Duodenal mucosa (tissue), 2 donors: ENCODE data around the gene ATP6V0D1.

Experiments
- H3K27ac ChIP-seq: one replicate; pipeline ENCODE4 v1.7.0; 2013; ENCODE audit warnings: low read depth, low read length
- H3K27me3 ChIP-seq, 2 donors: one replicate each; pipeline ENCODE4 v1.7.0; 2013; ENCODE audit warnings: low read length in 2 of 2, control low read depth in 1 of 2; ENCODE audit not compliant: insufficient read depth in 2 of 2, control insufficient read depth in 1 of 2
- H3K36me3 ChIP-seq, 2 donors: one replicate each; pipeline ENCODE4 v1.7.0; 2013; ENCODE audit warnings: low read length in 2 of 2, control low read depth in 1 of 2; ENCODE audit not compliant: insufficient read depth in 2 of 2, control insufficient read depth in 1 of 2
- H3K4me1 ChIP-seq, 2 donors: one replicate each; pipeline ENCODE4 v1.7.0; 2013; ENCODE audit warnings: low read length in 2 of 2, control low read depth in 1 of 2; ENCODE audit not compliant: insufficient read depth in 2 of 2, control insufficient read depth in 1 of 2
- H3K4me3 ChIP-seq, 2 donors: one replicate each; pipeline ENCODE4 v1.7.0; 2013; ENCODE audit warnings: low read length in 2 of 2, low read depth in 1 of 2
- H3K9ac ChIP-seq, 2 donors: one replicate each; pipeline ENCODE4 v1.7.0; 2013; ENCODE audit warnings: low read length in 2 of 2, low read depth in 1 of 2
- H3K9me3 ChIP-seq, 2 donors: one replicate each; pipeline ENCODE4 v1.7.0; 2013; ENCODE audit warnings: low read length in 2 of 2, control low read depth in 1 of 2; ENCODE audit not compliant: control insufficient read depth in 1 of 2

The ATP6V0D1 gene

DNA sequence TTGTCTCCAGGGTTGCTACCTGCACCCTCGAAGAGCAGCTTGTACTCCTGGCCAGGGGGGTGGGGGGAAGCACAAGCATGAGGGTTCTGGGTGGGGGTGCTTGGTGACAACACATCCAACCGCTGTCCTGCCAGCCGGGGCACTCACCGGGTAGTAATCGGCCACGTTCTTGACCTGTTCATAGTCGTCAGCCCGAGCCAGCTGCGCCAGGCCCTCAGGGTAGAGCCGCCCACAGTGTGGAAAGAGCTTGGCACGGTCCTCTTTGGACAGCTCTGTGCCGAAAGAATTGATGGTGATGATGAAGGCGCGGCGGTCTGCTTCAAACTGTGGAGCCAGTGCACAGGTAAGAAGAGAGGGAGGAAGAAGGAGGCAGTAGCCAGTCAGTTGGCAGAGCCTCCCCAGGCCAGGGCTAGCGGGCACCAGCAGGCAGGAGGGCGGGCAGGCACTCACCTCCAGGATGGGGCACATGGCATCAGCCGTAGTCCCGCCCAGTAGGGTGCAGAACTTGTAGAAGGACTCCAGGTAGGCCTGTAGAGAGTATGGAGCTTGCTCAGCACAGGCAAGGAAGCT is 42.0 kb downstream of the ATP6V0D1 start:
- Histone ChIP-seq H3K27me3 (no peaks in the 10 kb centered on the region), H3K4me1 (peaks cover 36 to 42% of the 10 kb centered on the region in 2 donors), H3K4me3 (no peak overlapping the region), H3K36me3 (peaks cover 35 to 59% of the 10 kb centered on the region in 2 donors), H3K9me3 (no peaks in the 10 kb centered on the region), H3K9ac (no peak overlapping the region), H3K27ac (no peak overlapping the region)

DNA sequence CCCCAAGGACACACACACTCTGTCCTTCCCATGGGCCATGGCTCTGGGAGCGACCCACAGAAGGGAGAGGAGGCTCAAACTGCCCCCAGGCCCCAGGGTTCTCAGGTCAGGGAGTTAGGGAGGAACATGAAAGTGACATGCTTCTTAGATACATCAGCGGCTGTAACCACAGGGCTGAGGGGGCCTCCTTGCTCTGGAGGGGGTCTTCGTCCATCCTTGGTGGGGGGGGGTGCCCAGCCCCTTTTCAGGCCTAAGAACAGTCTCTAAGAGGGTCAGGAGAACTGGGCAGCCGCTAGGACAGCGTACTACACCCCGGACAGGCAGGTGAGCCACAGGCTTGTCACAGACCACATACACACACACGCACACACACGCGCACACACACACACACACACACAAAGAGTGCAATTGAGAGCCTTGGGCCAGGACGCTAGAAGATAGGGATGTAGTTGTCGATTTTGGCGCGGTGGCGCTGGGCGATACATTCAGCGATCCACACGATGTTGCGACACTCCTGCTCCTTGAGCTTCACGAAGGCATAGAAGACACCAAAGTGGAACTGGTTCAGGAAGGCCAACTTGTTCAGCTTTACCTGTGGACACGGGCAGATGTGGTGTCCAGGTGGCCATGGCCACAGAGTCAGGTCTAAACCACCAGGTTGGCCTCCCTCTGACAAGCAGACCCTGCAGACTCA is 42.7 kb downstream of the ATP6V0D1 start:
- Histone ChIP-seq H3K9ac (no peak overlapping the region), H3K4me1 (peaks cover 35 to 36% of the 10 kb centered on the region in 2 donors), H3K27me3 (no peaks in the 10 kb centered on the region), H3K27ac (no peak overlapping the region), H3K36me3 (peaks cover 35 to 54% of the 10 kb centered on the region in 2 donors), H3K9me3 (no peaks in the 10 kb centered on the region), H3K4me3 (no peak overlapping the region)

DNA sequence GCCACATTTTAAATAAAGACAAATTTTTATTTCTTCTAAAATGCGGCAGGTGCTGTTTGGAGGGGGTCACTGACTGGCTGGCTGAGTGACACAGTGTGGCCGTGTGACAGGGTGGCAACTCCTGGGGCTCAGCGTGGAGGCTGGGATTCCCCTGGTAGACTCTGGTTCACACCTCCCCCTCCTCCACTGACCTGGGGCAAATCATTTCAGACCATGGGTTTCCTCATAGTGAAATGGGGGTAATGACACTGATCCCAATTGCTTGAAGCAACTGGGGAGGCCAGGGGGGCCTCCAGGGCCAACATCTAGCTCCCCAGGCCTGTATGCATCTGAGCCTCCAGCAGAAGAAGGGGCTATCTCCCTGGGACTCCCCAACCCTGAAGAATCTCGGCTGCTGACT is 43.4 kb downstream of the ATP6V0D1 start:
- no peaks in the 10 kb centered on the region for H3K27me3 ChIP-seq
- H3K9ac ChIP-seq: no peak overlapping the region
- no peak overlapping the region for H3K27ac ChIP-seq
- peaks cover 30 to 35% of the 10 kb centered on the region in 2 donors for H3K4me1 ChIP-seq
- H3K36me3 ChIP-seq: peaks cover 30 to 46% of the 10 kb centered on the region in 2 donors
- no peaks in the 10 kb centered on the region for H3K9me3 ChIP-seq
- H3K4me3 ChIP-seq: no peak overlapping the region

DNA sequence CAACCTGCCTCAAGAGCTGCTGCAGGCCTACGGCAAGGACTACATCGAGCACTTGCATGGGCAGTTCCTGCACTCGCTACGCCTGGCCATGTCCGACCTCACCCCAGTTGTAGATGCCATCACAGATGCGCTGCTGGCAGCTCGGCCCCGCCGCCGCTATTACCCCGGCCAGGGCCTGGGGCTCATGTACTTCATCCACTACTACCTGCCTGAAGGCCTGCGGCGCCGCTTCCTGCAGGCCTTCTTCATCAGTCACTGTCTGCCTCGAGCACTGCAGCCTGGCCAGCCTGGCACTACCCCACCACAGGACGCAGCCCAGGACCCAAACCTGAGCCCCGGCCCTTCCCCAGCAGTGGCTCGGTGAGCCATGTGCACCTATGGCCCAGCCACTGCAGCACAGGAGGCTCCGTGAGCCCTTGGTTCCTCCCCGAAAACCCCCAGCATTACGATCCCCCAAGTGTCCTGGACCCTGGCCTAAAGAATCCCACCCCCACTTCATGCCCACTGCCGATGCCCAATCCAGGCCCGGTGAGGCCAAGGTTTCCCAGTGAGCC is 44.2 kb downstream of the ATP6V0D1 start:
- peaks cover 30 to 41% of the 10 kb centered on the region in 2 donors for H3K36me3 ChIP-seq
- H3K9ac ChIP-seq: no peak overlapping the region
- H3K27ac ChIP-seq: no peak overlapping the region
- peaks cover 24 to 27% of the 10 kb centered on the region in 2 donors for H3K4me1 ChIP-seq
- no peaks in the 10 kb centered on the region for H3K27me3 ChIP-seq
- no peaks in the 10 kb centered on the region for H3K9me3 ChIP-seq
- H3K4me3 ChIP-seq: no peak overlapping the region

DNA sequence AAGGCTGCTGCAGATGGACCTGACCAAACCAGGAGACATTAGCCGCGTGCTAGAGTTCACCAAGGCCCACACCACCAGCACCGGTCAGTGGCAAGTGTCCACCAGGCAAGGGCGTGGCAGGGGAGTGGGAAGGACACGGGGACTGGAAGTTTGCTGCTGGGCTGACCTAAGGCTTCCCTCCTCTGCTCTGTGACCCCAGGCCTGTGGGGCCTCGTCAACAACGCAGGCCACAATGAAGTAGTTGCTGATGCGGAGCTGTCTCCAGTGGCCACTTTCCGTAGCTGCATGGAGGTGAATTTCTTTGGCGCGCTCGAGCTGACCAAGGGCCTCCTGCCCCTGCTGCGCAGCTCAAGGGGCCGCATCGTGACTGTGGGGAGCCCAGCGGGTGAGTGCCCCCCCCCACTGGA is 45.2 kb downstream of the ATP6V0D1 start:
- Histone ChIP-seq H3K27ac (no peak overlapping the region), H3K36me3 (peaks cover 30 to 41% of the 10 kb centered on the region in 2 donors), H3K9ac (no peak overlapping the region)

DNA sequence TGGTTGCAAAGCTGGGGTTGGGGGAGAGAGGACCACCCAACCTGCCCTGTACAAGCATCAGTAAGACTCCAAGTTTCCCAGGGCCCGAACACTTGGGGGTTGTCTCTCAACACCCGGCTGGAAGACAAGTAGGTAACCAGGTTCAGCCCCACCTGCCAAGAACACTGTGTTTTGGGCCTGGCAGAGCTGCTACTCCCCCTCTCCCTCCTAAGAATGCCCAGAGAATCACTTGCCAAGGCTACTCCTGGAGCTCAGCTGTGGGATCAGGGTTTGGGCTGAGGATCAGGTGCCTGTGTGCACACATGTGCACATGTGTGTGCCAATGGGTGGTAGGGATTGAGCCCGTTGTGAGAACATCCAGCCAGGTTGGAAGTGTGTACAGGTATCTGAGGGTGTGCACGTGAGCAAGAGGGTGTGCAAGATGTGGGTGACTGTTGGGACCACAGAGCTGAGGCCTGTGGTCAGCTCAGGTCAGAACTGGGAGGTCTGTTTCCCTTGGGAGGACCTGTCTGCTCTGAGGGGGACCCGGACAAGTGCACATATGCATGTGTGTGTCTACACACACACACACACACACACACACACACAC is 47.7 kb downstream of the ATP6V0D1 start:
- Histone ChIP-seq H3K9ac (peak overlapping the region; percentile 79 to 93), H3K9me3 (no peaks in the 10 kb centered on the region), H3K36me3 (peaks cover 16 to 27% of the 10 kb centered on the region in 2 donors), H3K4me3 (peak overlapping the region; percentile 77 to 82), H3K4me1 (peaks cover 24 to 37% of the 10 kb centered on the region in 2 donors), H3K27me3 (no peaks in the 10 kb centered on the region), H3K27ac (peak overlapping the region; percentile 15)

More for the DNA sequence above, 45.2 kb downstream of the ATP6V0D1 start:
- Histone ChIP-seq H3K4me1 (peaks cover 18 to 21% of the 10 kb centered on the region in 2 donors), H3K4me3 (no peak overlapping the region), H3K27me3 (no peaks in the 10 kb centered on the region), H3K9me3 (no peaks in the 10 kb centered on the region)

DNA sequence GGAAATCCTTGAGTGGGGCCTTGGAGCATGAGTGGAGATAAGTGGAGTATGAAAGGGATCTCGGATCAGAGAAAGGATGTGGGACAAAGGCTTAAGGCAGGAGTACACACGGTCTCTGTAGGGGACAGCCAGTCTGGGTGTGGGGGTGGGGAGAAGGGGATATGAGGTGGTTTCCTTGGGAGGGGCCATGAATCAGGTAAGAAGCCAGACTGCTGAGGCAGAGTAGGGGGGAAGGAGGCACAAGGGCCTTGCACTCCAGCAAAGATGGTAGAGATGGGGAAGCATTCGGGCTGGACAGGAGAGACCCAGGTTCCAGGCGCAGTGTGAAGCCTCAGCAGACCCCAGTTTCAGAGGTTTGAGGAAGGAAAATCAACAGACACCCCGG is 48.5 kb downstream of the ATP6V0D1 start:
- Histone ChIP-seq H3K9ac (peak overlapping the region; percentile 79 to 93), H3K27me3 (no peaks in the 10 kb centered on the region), H3K27ac (peak overlapping the region; percentile 82)

DNA sequence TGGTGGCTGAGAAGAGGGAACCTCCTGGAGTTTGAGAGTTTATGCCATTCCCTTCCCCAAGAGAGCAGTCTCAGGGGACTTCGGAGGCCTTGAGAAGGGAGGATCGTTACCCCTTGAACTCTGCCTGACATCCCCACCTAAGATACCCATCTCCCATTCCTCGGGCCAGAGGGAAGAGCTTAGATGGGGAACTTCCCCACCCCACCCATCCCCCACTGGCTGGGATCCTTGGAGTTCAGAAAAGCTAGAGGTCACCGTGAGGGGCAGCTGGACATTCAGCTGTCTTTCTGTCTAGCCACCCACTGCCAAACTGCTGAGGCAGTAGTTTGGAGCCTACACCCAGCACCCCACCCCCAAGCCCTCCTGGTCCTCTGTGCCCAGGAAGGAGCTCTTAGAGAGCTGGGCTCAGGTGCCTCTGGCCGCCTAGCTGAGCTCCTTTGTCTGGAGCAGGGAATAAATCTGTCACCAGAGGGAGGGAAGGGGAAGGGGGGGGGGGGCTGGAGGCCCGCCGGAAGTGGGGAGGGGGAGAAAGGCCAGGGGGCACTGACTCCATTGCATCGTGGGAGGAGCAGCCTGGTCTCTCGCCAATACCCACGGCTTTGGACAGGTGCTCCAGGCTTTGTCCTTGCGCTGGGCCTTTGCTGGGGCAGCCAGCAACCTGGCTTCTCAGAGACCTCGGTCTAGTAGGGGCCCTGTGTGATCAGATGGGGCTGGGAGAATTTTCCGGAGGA is 49.0 kb downstream of the ATP6V0D1 start:
- Histone ChIP-seq H3K9ac (peak overlapping the region; percentile 93 to 94), H3K4me1 (peaks cover 30 to 38% of the 10 kb centered on the region in 2 donors), H3K27me3 (no peaks in the 10 kb centered on the region), H3K4me3 (peak overlapping the region; percentile 77 to 82), H3K36me3 (peaks cover 9 to 14% of the 10 kb centered on the region in 2 donors), H3K9me3 (no peaks in the 10 kb centered on the region), H3K27ac (peak overlapping the region; percentile 82)

More for the DNA sequence above, 48.5 kb downstream of the ATP6V0D1 start:
- peaks cover 9 to 20% of the 10 kb centered on the region in 2 donors for H3K36me3 ChIP-seq
- peaks cover 30 to 38% of the 10 kb centered on the region in 2 donors for H3K4me1 ChIP-seq
- no peaks in the 10 kb centered on the region for H3K9me3 ChIP-seq
- peak overlapping the region; percentile 77 to 82 for H3K4me3 ChIP-seq

DNA sequence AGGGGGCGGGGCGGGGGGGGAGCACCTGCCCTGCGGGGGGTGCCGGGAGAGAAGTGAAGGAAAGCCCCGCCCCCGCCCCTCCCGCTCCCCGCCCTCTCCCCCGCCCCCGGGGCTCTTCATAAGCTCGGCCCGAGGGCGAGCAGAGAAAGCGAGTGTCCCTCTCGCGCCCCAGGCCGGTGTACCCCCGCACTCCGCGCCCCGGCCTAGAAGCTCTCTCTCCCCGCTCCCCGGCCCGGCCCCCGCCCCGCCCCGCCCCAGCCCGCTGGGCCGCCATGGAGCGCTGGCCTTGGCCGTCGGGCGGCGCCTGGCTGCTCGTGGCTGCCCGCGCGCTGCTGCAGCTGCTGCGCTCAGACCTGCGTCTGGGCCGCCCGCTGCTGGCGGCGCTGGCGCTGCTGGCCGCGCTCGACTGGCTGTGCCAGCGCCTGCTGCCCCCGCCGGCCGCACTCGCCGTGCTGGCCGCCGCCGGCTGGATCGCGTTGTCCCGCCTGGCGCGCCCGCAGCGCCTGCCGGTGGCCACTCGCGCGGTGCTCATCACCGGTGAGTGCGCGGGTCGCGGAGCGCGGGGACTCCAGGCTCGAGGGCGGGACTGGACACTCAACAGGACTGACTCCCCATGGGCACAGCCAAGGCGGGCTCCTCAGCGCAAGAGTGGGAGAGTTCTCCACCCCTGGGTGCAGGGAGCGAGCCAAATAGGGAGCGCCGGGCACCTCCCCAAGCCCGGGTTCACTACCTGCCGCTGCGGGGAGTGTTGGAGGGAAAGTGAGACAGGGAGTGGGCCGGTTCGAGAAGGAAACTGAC is 49.8 kb downstream of the ATP6V0D1 start, which contains the start of gene HSD11B2:
TSS of gene HSD11B2 (plus strand) at position 145 of the 798 bp plus-strand sequence. CDS start at position 273, 128 bp downstream.
- Histone ChIP-seq H3K27me3 (no peaks in the 10 kb centered on the region), H3K9ac (peak within 1 kb of the TSS; percentile 94 to 98), H3K4me1 (peaks cover 30 to 38% of the 10 kb centered on the region in 2 donors), H3K36me3 (peaks cover 6 to 8% of the 10 kb centered on the region in 2 donors), H3K27ac (peak within 1 kb of the TSS; percentile 97), H3K9me3 (no peaks in the 10 kb centered on the region), H3K4me3 (peak within 1 kb of the TSS; percentile 77 to 82)
